ENCODE measurements around the gene GABRR2.

DNA sequence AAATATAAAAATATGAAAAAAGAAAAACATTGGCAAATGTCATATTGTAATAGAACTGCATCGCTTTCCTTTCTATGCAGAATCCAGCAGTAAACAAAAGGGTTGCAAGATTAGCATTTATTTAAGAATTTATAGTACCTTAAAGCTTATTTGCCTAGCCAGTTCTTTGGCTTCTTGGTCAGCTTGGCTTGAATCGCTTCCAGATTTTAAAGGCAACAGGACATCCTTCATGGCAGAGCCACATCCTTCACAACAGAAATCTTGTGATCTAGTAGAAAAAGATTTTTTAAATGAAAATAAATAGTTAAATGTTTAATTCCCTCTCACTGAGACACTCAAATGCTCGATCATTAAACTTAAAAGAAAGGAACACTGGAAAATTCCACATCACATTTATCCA lies 20.1 kb upstream of the GABRR2 start:
- TF ChIP-seq, protein P1, sequence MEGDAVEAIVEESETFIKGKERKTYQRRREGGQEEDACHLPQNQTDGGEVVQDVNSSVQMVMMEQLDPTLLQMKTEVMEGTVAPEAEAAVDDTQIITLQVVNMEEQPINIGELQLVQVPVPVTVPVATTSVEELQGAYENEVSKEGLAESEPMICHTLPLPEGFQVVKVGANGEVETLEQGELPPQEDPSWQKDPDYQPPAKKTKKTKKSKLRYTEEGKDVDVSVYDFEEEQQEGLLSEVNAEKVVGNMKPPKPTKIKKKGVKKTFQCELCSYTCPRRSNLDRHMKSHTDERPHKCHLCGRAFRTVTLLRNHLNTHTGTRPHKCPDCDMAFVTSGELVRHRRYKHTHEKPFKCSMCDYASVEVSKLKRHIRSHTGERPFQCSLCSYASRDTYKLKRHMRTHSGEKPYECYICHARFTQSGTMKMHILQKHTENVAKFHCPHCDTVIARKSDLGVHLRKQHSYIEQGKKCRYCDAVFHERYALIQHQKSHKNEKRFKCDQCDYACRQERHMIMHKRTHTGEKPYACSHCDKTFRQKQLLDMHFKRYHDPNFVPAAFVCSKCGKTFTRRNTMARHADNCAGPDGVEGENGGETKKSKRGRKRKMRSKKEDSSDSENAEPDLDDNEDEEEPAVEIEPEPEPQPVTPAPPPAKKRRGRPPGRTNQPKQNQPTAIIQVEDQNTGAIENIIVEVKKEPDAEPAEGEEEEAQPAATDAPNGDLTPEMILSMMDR (IDR thresholded peaks at IDR 0.05; ENCODE audit: poor library complexity): no peak
- TF ChIP-seq EZH2phosphoT487 (IDR thresholded peaks at IDR 0.05; ENCODE audit: low read depth, severe bottlenecking, unreplicated experiment): no peak
